Measurements from ENCODE around the gene SMIM30.

Gene SMIM30

GRCh38 chr7:113087071-113087998 lies 31.0 kb downstream of the SMIM30 start:
- Histone ChIP-seq H3K4me1 (peaks cover 0 to 28% (median 0%) of the 10 kb centered on the region in 10 experiments; a peak in 4 of 20 replicates), H3K27ac (no peak overlapping the region), H3K9ac (no peak overlapping the region), H3K36me3 (no peaks in the 10 kb centered on the region), H3K4me2 (peak overlapping the region in 1 of 11 experiments; percentile 40; a peak in 3 of 22 replicates), H3K27me3 (no peaks in the 10 kb centered on the region), H4K20me1 (no peaks in the 10 kb centered on the region), H3K9me3 (replicated peaks in 1 of 11) (peaks cover 0 to 6% (median 0%) of the 10 kb centered on the region in 11 experiments; a peak in 5 of 22 replicates), H3K4me3 (no peak overlapping the region)
- no peak for TF ChIP-seq Cebpa-rat (IDR thresholded peaks at IDR 0.05)

DNA sequence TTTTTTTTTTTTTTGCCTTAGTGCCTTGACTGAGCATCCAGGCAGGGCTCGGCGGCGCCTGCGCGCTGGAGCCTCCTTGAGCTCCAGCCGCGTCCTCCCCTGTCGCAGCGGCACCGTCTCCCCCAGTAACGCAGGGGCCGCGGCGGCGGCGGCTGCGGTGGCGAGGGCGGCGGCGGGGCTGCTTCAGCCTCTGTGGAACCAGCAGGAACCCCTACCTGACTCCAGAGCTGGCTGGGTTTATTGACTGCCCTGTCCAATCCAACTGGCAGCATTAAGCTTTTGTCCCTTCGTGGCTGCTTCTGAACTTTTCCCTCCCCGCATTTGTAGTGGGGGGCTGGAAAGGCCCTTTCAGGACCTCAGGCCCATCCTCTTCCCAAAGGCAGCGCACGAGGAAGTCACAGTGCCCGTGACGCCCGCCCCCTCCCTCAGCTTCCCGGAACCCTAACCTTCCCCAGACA lies 31.9 kb downstream of the SMIM30 start, which contains the start of gene GPR85:
GPR85 (minus strand) TSS at position 397 of the 458 bp plus-strand sequence. CDS start 2,106 bp downstream, outside the sequence.
- no peak within 1 kb of the TSS for H3K27ac ChIP-seq

GRCh38 chr7:113085781-113086390 lies 32.5 kb downstream of the SMIM30 start:
- Histone ChIP-seq H3K4me1 (peaks cover 0 to 20% (median 0%) of the 10 kb centered on the region in 10 experiments; a peak in 4 of 20 replicates), H3K4me3 (no peak overlapping the region), H3K9ac (no peak overlapping the region), H3K27me3 (no peaks in the 10 kb centered on the region), H3K9me3 (replicated peaks in 1 of 11) (peaks cover 0 to 6% (median 0%) of the 10 kb centered on the region in 11 experiments; a peak in 5 of 22 replicates), H3K27ac (no peak overlapping the region), H3K36me3 (no peaks in the 10 kb centered on the region), H3K4me2 (no peak overlapping the region), H4K20me1 (no peaks in the 10 kb centered on the region)
- no peak for TF ChIP-seq Cebpa-rat (IDR thresholded peaks at IDR 0.05)

More for the DNA sequence above, 31.9 kb downstream of the SMIM30 start, which contains the start of gene GPR85:
- H3K4me2 ChIP-seq: peak within 1 kb of the TSS in 3 of 11 experiments; percentile 1 to 48 (median 40); a peak in 5 of 22 replicates
- H4K20me1 ChIP-seq: no peaks in the 10 kb centered on the region
- no peaks in the 10 kb centered on the region for H3K27me3 ChIP-seq
- H3K36me3 ChIP-seq: no peaks in the 10 kb centered on the region
- H3K9ac ChIP-seq: no peak within 1 kb of the TSS
- H3K9me3 ChIP-seq (replicated peaks in 1 of 11): peaks cover 0 to 6% (median 0%) of the 10 kb centered on the region in 11 experiments; a peak in 5 of 22 replicates
- no peak for TF ChIP-seq Cebpa-rat (IDR thresholded peaks at IDR 0.05)
- peaks cover 0 to 20% (median 0%) of the 10 kb centered on the region in 10 experiments; a peak in 4 of 20 replicates for H3K4me1 ChIP-seq
- no peak within 1 kb of the TSS for H3K4me3 ChIP-seq

- Histone ChIP-seq H3K4me1 (peaks cover 0 to 20% (median 0%) of the 10 kb centered on the region in 10 experiments; a peak in 4 of 20 replicates), H3K4me3 (no peak overlapping the region), H3K9me3 (replicated peaks in 1 of 11) (peaks cover 0 to 6% (median 0%) of the 10 kb centered on the region in 11 experiments; a peak in 5 of 22 replicates), H3K27ac (no peak overlapping the region), H3K4me2 (0 out of 22 replicates have a peak overlapping the region, but pooled peaks of 1 of the 11 experiments have one; percentile 12), H4K20me1 (no peaks in the 10 kb centered on the region), H3K36me3 (no peaks in the 10 kb centered on the region), H3K9ac (no peak overlapping the region), H3K27me3 (no peaks in the 10 kb centered on the region)
- no peak for TF ChIP-seq Cebpa-rat (IDR thresholded peaks at IDR 0.05)
These were observed 33.7 kb downstream of the SMIM30 start for GRCh38 chr7:113084496-113085172.

DNA sequence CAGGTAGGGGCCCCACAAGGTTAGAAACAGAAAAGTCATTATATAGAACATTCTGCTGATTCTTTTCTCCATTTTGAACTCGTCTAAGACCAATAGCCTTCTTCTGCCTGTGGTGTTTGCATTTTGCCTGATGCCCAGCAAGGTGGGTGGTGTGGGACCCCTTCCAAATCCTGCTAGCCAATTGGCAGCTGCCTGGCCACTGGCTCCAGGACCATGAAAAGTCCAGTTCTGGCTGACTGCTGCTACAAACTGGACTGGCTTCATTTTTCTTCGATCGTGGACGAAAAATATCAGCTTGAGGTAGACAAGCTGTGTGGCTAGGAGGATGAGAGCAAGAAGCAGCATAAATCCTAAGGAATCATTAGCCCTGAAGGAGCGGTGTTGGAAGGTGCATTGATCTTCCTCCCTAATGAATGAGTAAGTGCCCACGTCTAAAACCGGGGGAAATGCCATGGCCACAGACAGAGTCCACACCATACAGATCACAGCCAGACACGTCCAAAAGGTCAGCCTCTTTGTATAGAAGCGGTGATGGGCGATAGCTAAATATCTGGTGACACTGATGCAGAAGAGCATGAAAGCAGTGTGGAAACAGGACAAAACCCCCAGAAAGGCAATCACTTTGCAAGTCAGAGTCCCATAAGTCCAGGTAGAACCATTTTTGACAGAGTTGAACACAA lies 34.4 kb downstream of the SMIM30 start:
- H3K4me2 ChIP-seq: 0 out of 22 replicates have a peak overlapping the region, but pooled peaks of 1 of the 11 experiments have one; percentile 12
- H3K9ac ChIP-seq: no peak overlapping the region
- H3K27ac ChIP-seq: no peak overlapping the region
- no peak overlapping the region for H3K4me3 ChIP-seq
- peaks cover 0 to 6% (median 0%) of the 10 kb centered on the region in 11 experiments; a peak in 5 of 22 replicates for H3K9me3 ChIP-seq (replicated peaks in 1 of 11)
- no peaks in the 10 kb centered on the region for H3K36me3 ChIP-seq
- no peaks in the 10 kb centered on the region for H3K27me3 ChIP-seq
- no peaks in the 10 kb centered on the region for H4K20me1 ChIP-seq
- peaks cover 0 to 20% (median 0%) of the 10 kb centered on the region in 10 experiments; a peak in 4 of 20 replicates for H3K4me1 ChIP-seq
- TF ChIP-seq Cebpa-rat (IDR thresholded peaks at IDR 0.05): no peak

DNA sequence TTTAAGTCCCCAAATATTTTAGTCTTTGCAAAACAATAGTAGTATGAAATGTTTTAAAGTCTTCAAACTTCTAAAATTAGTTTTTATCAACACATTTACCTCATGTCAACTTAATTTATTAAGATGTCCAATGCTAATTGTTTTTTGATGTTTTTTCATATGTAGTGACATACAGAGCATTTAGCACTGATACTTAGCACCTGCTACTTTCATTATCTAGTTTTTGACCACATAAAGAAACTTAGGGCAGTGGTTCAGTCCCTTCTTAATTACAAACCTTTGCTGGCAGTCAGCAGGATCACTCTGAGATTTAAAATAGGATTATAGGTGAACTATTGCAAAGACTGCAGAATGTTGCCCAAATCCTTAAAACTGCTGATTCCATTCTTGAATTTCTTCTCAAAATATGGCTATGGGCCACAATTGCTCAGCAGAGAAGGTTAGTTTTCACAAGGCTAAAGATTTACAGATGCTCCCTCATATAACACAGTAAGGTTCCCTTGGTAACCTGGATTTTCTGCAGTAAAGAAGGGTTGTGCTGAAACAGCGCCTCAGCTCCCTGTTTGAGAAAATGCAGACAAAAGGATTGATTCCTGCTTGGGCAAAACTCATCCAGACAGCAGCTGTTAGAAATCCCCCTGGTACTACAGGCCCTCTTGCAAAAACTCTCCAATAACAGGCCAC lies 35.1 kb downstream of the SMIM30 start:
- no peak overlapping the region for H3K4me3 ChIP-seq
- no peaks in the 10 kb centered on the region for H3K27me3 ChIP-seq
- H3K27ac ChIP-seq: no peak overlapping the region
- TF ChIP-seq Cebpa-rat (IDR thresholded peaks at IDR 0.05): no peak
- H3K9ac ChIP-seq: no peak overlapping the region
- H4K20me1 ChIP-seq: no peaks in the 10 kb centered on the region
- no peaks in the 10 kb centered on the region for H3K36me3 ChIP-seq
- H3K9me3 ChIP-seq (replicated peaks in 1 of 11): peaks cover 0 to 6% (median 0%) of the 10 kb centered on the region in 11 experiments; a peak in 5 of 22 replicates
- no peak overlapping the region for H3K4me2 ChIP-seq
- peaks cover 0 to 20% (median 0%) of the 10 kb centered on the region in 10 experiments; a peak in 4 of 20 replicates for H3K4me1 ChIP-seq

- no peak overlapping the region for H3K4me3 ChIP-seq
- H3K27me3 ChIP-seq: no peaks in the 10 kb centered on the region
These were observed 40.0 kb downstream of the SMIM30 start for GRCh38 chr7:113078331-113078730.

More at GRCh38 chr7:113078331-113078730, 40.0 kb downstream of the SMIM30 start:
- no peaks in the 10 kb centered on the region for H4K20me1 ChIP-seq
- H3K27ac ChIP-seq: no peak overlapping the region
- no peaks in the 10 kb centered on the region for H3K4me1 ChIP-seq
- TF ChIP-seq Cebpa-rat (IDR thresholded peaks at IDR 0.05): no peak
- H3K4me2 ChIP-seq: no peak overlapping the region
- H3K9me3 ChIP-seq (replicated peaks in 1 of 11): no peaks in the 10 kb centered on the region
- no peaks in the 10 kb centered on the region for H3K36me3 ChIP-seq
- H3K9ac ChIP-seq: no peak overlapping the region
